ENCODE data around the gene IRF8.

DNA sequence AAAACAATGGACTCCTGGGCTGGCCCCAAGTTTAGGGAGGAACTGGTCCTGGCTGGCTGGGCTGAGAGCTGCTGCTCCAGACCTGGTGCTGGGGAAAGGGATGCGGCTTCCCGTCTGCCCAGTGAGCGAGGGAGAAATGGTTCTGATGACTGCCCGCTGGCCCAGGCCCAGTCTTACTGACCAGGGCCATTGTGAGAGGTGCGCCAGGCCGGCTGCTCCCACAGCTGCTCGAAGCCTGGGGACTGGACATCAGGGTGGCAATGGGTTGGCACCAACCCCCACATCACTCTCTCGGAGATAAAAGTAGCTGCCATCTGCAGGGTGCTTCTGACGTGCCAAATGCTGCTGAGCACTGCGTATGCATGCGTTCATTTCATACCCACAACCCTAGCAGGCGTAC is 53.2 kb downstream of the IRF8 start:
- no peak for TF ChIP-seq POLR2A (IDR thresholded peaks at IDR 0.05)
- TF ChIP-seq, protein P1, sequence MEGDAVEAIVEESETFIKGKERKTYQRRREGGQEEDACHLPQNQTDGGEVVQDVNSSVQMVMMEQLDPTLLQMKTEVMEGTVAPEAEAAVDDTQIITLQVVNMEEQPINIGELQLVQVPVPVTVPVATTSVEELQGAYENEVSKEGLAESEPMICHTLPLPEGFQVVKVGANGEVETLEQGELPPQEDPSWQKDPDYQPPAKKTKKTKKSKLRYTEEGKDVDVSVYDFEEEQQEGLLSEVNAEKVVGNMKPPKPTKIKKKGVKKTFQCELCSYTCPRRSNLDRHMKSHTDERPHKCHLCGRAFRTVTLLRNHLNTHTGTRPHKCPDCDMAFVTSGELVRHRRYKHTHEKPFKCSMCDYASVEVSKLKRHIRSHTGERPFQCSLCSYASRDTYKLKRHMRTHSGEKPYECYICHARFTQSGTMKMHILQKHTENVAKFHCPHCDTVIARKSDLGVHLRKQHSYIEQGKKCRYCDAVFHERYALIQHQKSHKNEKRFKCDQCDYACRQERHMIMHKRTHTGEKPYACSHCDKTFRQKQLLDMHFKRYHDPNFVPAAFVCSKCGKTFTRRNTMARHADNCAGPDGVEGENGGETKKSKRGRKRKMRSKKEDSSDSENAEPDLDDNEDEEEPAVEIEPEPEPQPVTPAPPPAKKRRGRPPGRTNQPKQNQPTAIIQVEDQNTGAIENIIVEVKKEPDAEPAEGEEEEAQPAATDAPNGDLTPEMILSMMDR (IDR thresholded peaks at IDR 0.05) = no peak
